ENCODE results near the gene MALT1. TPM values are rescaled to one million over a fixed set of nuclear protein-coding genes. Genes with fewer than 3 reads are reported as not detected.

MALT1 gene, protein sequence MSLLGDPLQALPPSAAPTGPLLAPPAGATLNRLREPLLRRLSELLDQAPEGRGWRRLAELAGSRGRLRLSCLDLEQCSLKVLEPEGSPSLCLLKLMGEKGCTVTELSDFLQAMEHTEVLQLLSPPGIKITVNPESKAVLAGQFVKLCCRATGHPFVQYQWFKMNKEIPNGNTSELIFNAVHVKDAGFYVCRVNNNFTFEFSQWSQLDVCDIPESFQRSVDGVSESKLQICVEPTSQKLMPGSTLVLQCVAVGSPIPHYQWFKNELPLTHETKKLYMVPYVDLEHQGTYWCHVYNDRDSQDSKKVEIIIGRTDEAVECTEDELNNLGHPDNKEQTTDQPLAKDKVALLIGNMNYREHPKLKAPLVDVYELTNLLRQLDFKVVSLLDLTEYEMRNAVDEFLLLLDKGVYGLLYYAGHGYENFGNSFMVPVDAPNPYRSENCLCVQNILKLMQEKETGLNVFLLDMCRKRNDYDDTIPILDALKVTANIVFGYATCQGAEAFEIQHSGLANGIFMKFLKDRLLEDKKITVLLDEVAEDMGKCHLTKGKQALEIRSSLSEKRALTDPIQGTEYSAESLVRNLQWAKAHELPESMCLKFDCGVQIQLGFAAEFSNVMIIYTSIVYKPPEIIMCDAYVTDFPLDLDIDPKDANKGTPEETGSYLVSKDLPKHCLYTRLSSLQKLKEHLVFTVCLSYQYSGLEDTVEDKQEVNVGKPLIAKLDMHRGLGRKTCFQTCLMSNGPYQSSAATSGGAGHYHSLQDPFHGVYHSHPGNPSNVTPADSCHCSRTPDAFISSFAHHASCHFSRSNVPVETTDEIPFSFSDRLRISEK
- total RNA-seq: 13.2 and 21.5 TPM in 2 replicates

DNA sequence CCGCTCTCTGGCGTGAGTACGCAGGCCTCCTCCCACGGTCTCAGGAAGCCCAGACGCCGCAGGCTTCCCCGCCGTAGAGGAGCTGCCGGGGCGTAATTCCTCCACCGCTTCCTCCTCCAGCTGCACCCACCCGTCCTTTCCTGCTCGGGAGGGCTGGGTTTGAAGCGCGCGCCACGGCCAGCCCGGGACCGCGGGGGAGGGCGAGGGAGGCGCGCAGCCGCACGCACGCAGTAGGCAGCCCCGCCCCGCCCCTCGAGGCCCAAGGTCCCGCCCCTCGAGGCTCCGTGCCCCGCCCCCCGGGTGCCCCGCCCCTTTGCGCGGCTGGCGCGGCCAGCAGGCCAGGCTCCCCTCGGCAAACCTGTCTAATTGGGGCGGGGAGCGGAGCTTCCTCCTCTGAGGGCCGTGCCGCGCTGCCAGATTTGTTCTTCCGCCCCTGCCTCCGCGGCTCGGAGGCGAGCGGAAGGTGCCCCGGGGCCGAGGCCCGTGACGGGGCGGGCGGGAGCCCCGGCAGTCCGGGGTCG lies at the start of gene MALT1:
Gene MALT1, plus strand, starts transcription at position 355 of the 521 bp plus-strand sequence. CDS start 179 bp downstream, outside the sequence.

Other genes with a start within 250 kb of the MALT1 start
- 0.15 and 0.66 TPM in 2 replicates for gene ALPK2, start 42.4 kb upstream of the MALT1 start, total RNA-seq
- gene ZNF532, start 193.4 kb downstream of the MALT1 start, total RNA-seq: 51.4 and 60.4 TPM in 2 replicates

Data from smooth muscle cell of trachea (primary cell).